H1 (cell line): Measurements from ENCODE around the gene GALP. TPM values are rescaled to one million over a fixed set of nuclear protein-coding genes. Genes with fewer than 3 reads are reported as not detected.
A peak's percentile ranks its signal among the peaks of the same experiment; 100 is the strongest.
"Not testable (repeated sequence)": the region's sequence is repeated elsewhere in the genome, so short reads cannot be mapped to it uniquely, and the experiment has no call there.

Experiments
- CTCF ChIA-PET: fragments of 300-600 bp; sonication (Branson Sonifier 250); formaldehyde crosslinking; loops from one replicate; lab custom pipeline; 2021; ENCODE audit not compliant: partially characterized antibody; lab: Charles Lee
- POLR2A ChIA-PET: fragments of 300-600 bp; sonication (Branson Sonifier 250); formaldehyde crosslinking; loops from one replicate; lab custom pipeline; 2021; ENCODE audit warnings: inconsistent platforms; ENCODE audit not compliant: partially characterized antibody; lab: Charles Lee
- DNase-seq, 2 experiments: peaks; one replicate each; pipeline versions ENCODE4 v3.0.0 to v3.0.0-alpha.2; 2010 to 2022; ENCODE audit warnings: low spot score in 2 of 2, low read depth in 1 of 2, mixed read lengths in 1 of 2
- FAIRE-seq: peaks from 2 replicates; lab custom pipeline; 2011; peaks lifted over from hg19 to GRCh38; lab: Jason Lieb, UNC
- H2AFZ ChIP-seq: 2 replicates; pipeline ENCODE4 v1.8.1; 2012; ENCODE audit warnings: low read length, inconsistent platforms
- H2AK5ac ChIP-seq: 2 replicates; pipeline ENCODE4 v1.6.1; 2013; ENCODE audit warnings: low read depth, low read length
- H2BK120ac ChIP-seq: replicated peaks from 2 replicates; pipeline ENCODE3; 2013; ENCODE audit warnings: low read depth, low read length, inconsistent platforms
- H2BK12ac ChIP-seq: 2 replicates; pipeline ENCODE4 v1.6.1; 2013; ENCODE audit warnings: low read depth, low read length
- H2BK15ac ChIP-seq: 2 replicates; pipeline ENCODE4 v1.6.1; 2013; ENCODE audit warnings: low read length
- H2BK20ac ChIP-seq: 2 replicates; pipeline ENCODE4 v1.6.1; 2013; ENCODE audit warnings: low read length
- H2BK5ac ChIP-seq: 2 replicates; pipeline ENCODE4 v1.6.1; 2013; ENCODE audit warnings: low read depth, low read length
- H3K14ac ChIP-seq: 2 replicates; pipeline ENCODE4 v1.6.1; 2013; ENCODE audit warnings: inconsistent platforms; ENCODE audit not compliant: insufficient read length
- H3K18ac ChIP-seq: 2 replicates; pipeline ENCODE4 v1.6.1; 2013; ENCODE audit warnings: low read length; ENCODE audit errors: extremely low read depth
- H3K23ac ChIP-seq: 2 replicates; pipeline ENCODE4 v1.6.1; 2013; ENCODE audit warnings: inconsistent platforms; ENCODE audit not compliant: insufficient read length
- H3K23me2 ChIP-seq: 2 replicates; pipeline ENCODE4 v1.6.1; 2013; ENCODE audit warnings: low read depth, low read length
- H3K27ac ChIP-seq: 2 replicates; pipeline ENCODE4 v1.6.1; 2011; ENCODE audit warnings: low read depth, low read length, inconsistent platforms
- H3K27me3 ChIP-seq, 4 experiments: replicated peaks in 1 of 4; 1 replicate in 1 of 4; 2 replicates in 3 of 4; pipeline versions ENCODE4 v1.6.1 to v1.8.1; 2011 to 2013; ENCODE audit warnings: low read length in 3 of 4, mild to moderate bottlenecking in 3 of 4, inconsistent platforms in 2 of 4, mixed read lengths in 2 of 4, moderate library complexity in 1 of 4; ENCODE audit not compliant: control insufficient read depth in 3 of 4, insufficient read depth in 3 of 4; ENCODE audit errors: extremely low read depth in 1 of 4
- H3K36me3 ChIP-seq, 4 experiments: 2 replicates each; pipeline versions ENCODE4 v1.6.1 to v1.8.1; 2011 to 2013; ENCODE audit warnings: mild to moderate bottlenecking in 4 of 4, low read length in 3 of 4, moderate library complexity in 2 of 4, control low read depth in 1 of 4, inconsistent platforms in 1 of 4; ENCODE audit not compliant: insufficient read depth in 4 of 4, control insufficient read depth in 2 of 4
- H3K4ac ChIP-seq: replicated peaks from 2 replicates; pipeline ENCODE3; 2013; ENCODE audit warnings: low read length, low read depth, mixed read lengths, inconsistent platforms; ENCODE audit not compliant: insufficient read length
- H3K4me1 ChIP-seq, 4 experiments: replicated peaks in 1 of 4; 1 replicate in 1 of 4; 2 replicates in 3 of 4; pipeline versions ENCODE4 v1.6.1 to v1.8.1; 2011 to 2013; ENCODE audit warnings: low read length in 3 of 4, inconsistent platforms in 2 of 4, mixed read lengths in 1 of 4; ENCODE audit not compliant: insufficient read depth in 4 of 4, control insufficient read depth in 3 of 4
- H3K4me2 ChIP-seq, 2 experiments: 2 replicates each; pipeline versions ENCODE4 v1.6.1 to v1.8.1; 2011 to 2013; ENCODE audit warnings: low read depth in 2 of 2, low read length in 2 of 2, control low read depth in 1 of 2, inconsistent platforms in 1 of 2, mild to moderate bottlenecking in 1 of 2; ENCODE audit not compliant: insufficient read depth in 1 of 2
- H3K4me3 ChIP-seq, 4 experiments: fragments of 200-600, 300-600 bp in 1 of 4; sonication (generic), shearing (Covaris generic), sonication (Bioruptor Twin) in 1 of 4; 2 replicates each; pipeline versions ENCODE4 v1.5.1 to v1.8.1; 2011 to 2016; ENCODE audit warnings: low read length in 4 of 4, low read depth in 3 of 4, control low read depth in 2 of 4, inconsistent platforms in 2 of 4, mild to moderate bottlenecking in 2 of 4, mixed read lengths in 1 of 4, moderate library complexity in 1 of 4; ENCODE audit not compliant: insufficient read depth in 2 of 4; ENCODE audit errors: extremely low read depth in 1 of 4
- H3K56ac ChIP-seq: replicated peaks from 2 replicates; pipeline ENCODE3; 2013; ENCODE audit warnings: low read depth, mild to moderate bottlenecking, mixed read lengths, low read length, inconsistent platforms; ENCODE audit not compliant: insufficient read length
- H3K79me1 ChIP-seq: 2 replicates; pipeline ENCODE4 v1.6.1; 2013; ENCODE audit warnings: low read depth, low read length, control low read depth
- H3K79me2 ChIP-seq, 2 experiments: 2 replicates each; pipeline versions ENCODE4 v1.6.1 to v1.8.1; 2012 to 2013; ENCODE audit warnings: low read length in 2 of 2, mild to moderate bottlenecking in 2 of 2, inconsistent platforms in 1 of 2; ENCODE audit not compliant: insufficient read depth in 2 of 2, control insufficient read depth in 1 of 2
- H3K9ac ChIP-seq, 4 experiments: replicated peaks in 1 of 4; 1 replicate in 1 of 4; 2 replicates in 3 of 4; pipeline versions ENCODE4 v1.6.1 to v1.8.1; 2011 to 2013; ENCODE audit warnings: low read depth in 3 of 4, low read length in 3 of 4, control low read depth in 2 of 4, mild to moderate bottlenecking in 2 of 4, moderate library complexity in 2 of 4, inconsistent platforms in 1 of 4; ENCODE audit errors: extremely low read depth in 1 of 4
- H3K9me3 ChIP-seq, 2 experiments: 2 replicates each; pipeline versions ENCODE4 v1.6.1 to v1.8.1; 2012 to 2013; ENCODE audit warnings: mild to moderate bottlenecking in 2 of 2, moderate library complexity in 2 of 2, control low read depth in 1 of 2, inconsistent platforms in 1 of 2, low read depth in 1 of 2, low read length in 1 of 2, mixed read lengths in 1 of 2; ENCODE audit not compliant: insufficient read depth in 2 of 2
- H4K20me1 ChIP-seq, 2 experiments: replicated peaks in 1 of 2; 2 replicates each; pipeline versions ENCODE3 to v1.8.1; 2011 to 2013; ENCODE audit warnings: inconsistent platforms in 2 of 2, low read length in 2 of 2, mild to moderate bottlenecking in 1 of 2; ENCODE audit not compliant: insufficient read depth in 2 of 2, control insufficient read depth in 1 of 2
- H4K5ac ChIP-seq: 2 replicates; pipeline ENCODE4 v1.6.1; 2013; ENCODE audit warnings: low read length, low read depth, mixed read lengths, inconsistent platforms; ENCODE audit not compliant: insufficient read length
- H4K8ac ChIP-seq: 2 replicates; pipeline ENCODE4 v1.8.0; 2013; ENCODE audit warnings: mild to moderate bottlenecking, moderate library complexity, low read length, inconsistent platforms; ENCODE audit not compliant: insufficient read depth; ENCODE audit errors: extremely low read depth
- H4K91ac ChIP-seq: replicated peaks from 2 replicates; pipeline ENCODE3; 2013; ENCODE audit warnings: low read length, mixed read lengths, inconsistent platforms; ENCODE audit not compliant: insufficient read length
- WGBS, 2 experiments: shearing (Covaris generic) in 1 of 2; methylation state at CpG; one replicate each; pipeline versions ENCODE4 v1.1.6 to v1.1.7; 2013 to 2015; ENCODE audit warnings: low lambda C conversion rate in 2 of 2, mixed read lengths in 2 of 2, inconsistent platforms in 1 of 2, low coverage in 1 of 2, missing lambda C conversion rate in 1 of 2; ENCODE audit not compliant: insufficient replicate concordance in 2 of 2, insufficient coverage in 1 of 2, insufficient read length in 1 of 2; ENCODE audit errors: extremely low coverage in 1 of 2, missing lambda C conversion rate in 1 of 2; 5-methylcytosine and 5-hydroxymethylcytosine counted together
- long read RNA-seq, 2 experiments: library from RNA in 1 of 2; library from capped mRNA in 1 of 2; stranded (forward); transcript quantifications; one replicate each; pipeline ENCODE4 v2.0.0, GENCODE V29; 2021; ENCODE audit warnings: inconsistent platforms in 1 of 2
- polyA minus RNA-seq, 3 experiments: library from RNA; depleted of rRNA, polyadenylated mRNA; stranded (reverse); fragments of >200 nt; gene quantifications; 1 replicate in 2 of 3; 2 replicates in 1 of 3; pipeline ENCODE4 v1.2.3, GENCODE V29; 2011
- polyA plus RNA-seq, 7 experiments: library from polyadenylated mRNA; depleted of rRNA in 3 of 7; stranded (reverse) in 5 of 7; unstranded in 2 of 7; fragments of >200 nt in 5 of 7; fragments of 200-250 nt in 2 of 7; gene quantifications; 1 replicate in 5 of 7; 2 replicates in 1 of 7; 4 replicates in 1 of 7; pipeline versions ENCODE4 v1.2.1 to v1.2.3, GENCODE V29; 2011 to 2013; ENCODE audit warnings: missing spikeins in 2 of 7, mixed read lengths in 2 of 7
- total RNA-seq: library from RNA; stranded (reverse); fragmentation: NEBNext Ultra II Directional; extraction: Animal tissue kit (Norgen Biotek cat#: 25700); gene quantifications from 2 replicates; pipeline ENCODE4 v1.2.1, GENCODE V29; 2021

GALP gene
- total RNA-seq (not detected in 2 replicates), polyA plus RNA-seq (2011; rRNA removed) (0.14 and 0.19 TPM in 2 replicates), polyA minus RNA-seq (2011; rRNA and poly(A)+ RNA removed) (not detected in 2 replicates)
- polyA plus RNA-seq (2011; cell fraction: cytosol; rRNA removed) = not detected
- polyA plus RNA-seq (2011; cell fraction: nucleus; rRNA removed) = not detected
- polyA plus RNA-seq (2012, experiment 1 of 2) = not detected in 4 replicates
- not detected for polyA plus RNA-seq (2012, experiment 2 of 2)
- polyA plus RNA-seq (2013, experiment 1 of 2) = not detected
- polyA plus RNA-seq (2013, experiment 2 of 2) = not detected
- not detected for polyA minus RNA-seq (2011; cell fraction: cytosol; rRNA and poly(A)+ RNA removed)
- polyA minus RNA-seq (2011; cell fraction: nucleus; rRNA and poly(A)+ RNA removed) = not detected
- long read RNA-seq, experiment 1 = 0 reads
- long read RNA-seq, experiment 2 = 0 reads

- H4K91ac ChIP-seq, H3K4ac ChIP-seq, H3K56ac ChIP-seq, H3K9me3 ChIP-seq, H2BK12ac ChIP-seq, H2BK5ac ChIP-seq, H3K9ac ChIP-seq, H2AK5ac ChIP-seq, H3K36me3 ChIP-seq, H2BK120ac ChIP-seq, H3K4me1 ChIP-seq, DNase-seq, H4K5ac ChIP-seq, H3K14ac ChIP-seq, FAIRE-seq, H3K23ac ChIP-seq, H2BK20ac ChIP-seq, H2BK15ac ChIP-seq, H4K8ac ChIP-seq, H3K4me2 ChIP-seq, POLR2A ChIA-PET, H3K4me3 ChIP-seq, H3K27ac ChIP-seq, H3K18ac ChIP-seq, H3K79me2 ChIP-seq, H3K27me3 ChIP-seq, H4K20me1 ChIP-seq, H3K23me2 ChIP-seq, H3K79me1 ChIP-seq: not testable (repeated sequence)
- WGBS, 2 experiments = 71% methylated on average over 15 of the region's 15 CpGs; no CpG with 5 or more reads in 1 of the 2 experiments
- CTCF ChIA-PET = interaction anchor here (0.5 to 13.8 kb wide), 15 partner anchors 9 to 929 kb away, joined by 3 to 137 read pairs (median 4); partner anchors contain the start of genes EDDM13 and ZNF784
- H2AFZ ChIP-seq = peak within 1 kb of the TSS; percentile 79; the same call in 1 of the 2 replicates
These were observed at the start of gene GALP for GRCh38 chr19:56175861-56176307. Gene GALP, plus strand, starts transcription at chr19:56176008. Its CDS starts 1,101 bp downstream, at chr19:56177109.
